Measurements from ENCODE around the gene TMEM101. TPM values are rescaled to one million over a fixed set of nuclear protein-coding genes. Genes with fewer than 3 reads are reported as not detected.

Gene TMEM101
- total RNA-seq, 1 experiment from 2014 or later = 18.6 TPM

GRCh38 chr17:44045486-44045885 lies 30.7 kb upstream of the TMEM101 start:
- Mint-ChIP-seq H3K27ac (no peak overlapping the region; a peak in 1 of 7 replicates), H3K9me3 (no peaks in the 10 kb centered on the region), H3K36me3 (ENCODE audit: insufficient read depth in 1 of 3, low read depth in 3 of 3) (peaks cover 19 to 52% (median 46%) of the 10 kb centered on the region in 3 experiments), H3K4me1 (peaks cover 10 to 19% of the 10 kb centered on the region in 2 experiments), H3K27me3 (ENCODE audit: low read depth) (no peaks in the 10 kb centered on the region), H3K4me3 (no peak overlapping the region)
- Histone ChIP-seq H3T11ph (ENCODE audit: low read length) (no peak overlapping the region), H3K23me2 (ENCODE audit: insufficient read length, low read depth, low read length, poor library complexity, severe bottlenecking) (no peaks in the 10 kb centered on the region), H4K91ac (ENCODE audit: insufficient read length, low read depth, low read length) (no peak overlapping the region), H2BK12ac (ENCODE audit: insufficient read length, low read depth, low read length) (no peak overlapping the region), H3K14ac (ENCODE audit: insufficient read depth, low read length) (no peak overlapping the region), H3K9ac (ENCODE audit: extremely low read depth, insufficient read length, low read length) (no peak overlapping the region), H3K4me1 (ENCODE audit: insufficient read depth, low read length) (no peaks in the 10 kb centered on the region), H2BK120ac (ENCODE audit: low read depth, low read length, poor library complexity, severe bottlenecking) (no peak overlapping the region), H2AK5ac (ENCODE audit: insufficient read length, low read length) (no peak overlapping the region), H3K56ac (ENCODE audit: insufficient read length, low read depth, low read length) (no peak overlapping the region), H3K4ac (ENCODE audit: low read depth, low read length) (no peak overlapping the region), H4K8ac (replicated peaks; ENCODE audit: insufficient read length, low read depth, low read length) (no peak overlapping the region), H2AFZ (ENCODE audit: low read length) (no peak overlapping the region), H3K4me2 (ENCODE audit: insufficient read depth, insufficient read length, low read length) (no peak overlapping the region), H2BK5ac (ENCODE audit: insufficient read length, low read length) (no peak overlapping the region), H4K5ac (ENCODE audit: insufficient read length, low read depth, low read length) (no peak overlapping the region), H2BK20ac (ENCODE audit: low read depth, low read length, poor library complexity, severe bottlenecking) (no peak overlapping the region), H3K9me3 (ENCODE audit: control insufficient read depth, low read depth, low read length) (no peaks in the 10 kb centered on the region), H3K79me2 (ENCODE audit: insufficient read depth, low read length) (peaks cover 19% of the 10 kb centered on the region), H4K20me1 (ENCODE audit: control insufficient read depth, insufficient read depth, insufficient read length) (no peaks in the 10 kb centered on the region), H3K18ac (ENCODE audit: insufficient read length, low read depth, low read length) (no peak overlapping the region), H3K23ac (ENCODE audit: insufficient read length, low read depth, low read length) (no peak overlapping the region), H3K79me1 (ENCODE audit: insufficient read depth, low read depth, low read length, poor library complexity, severe bottlenecking) (peaks cover 17% of the 10 kb centered on the region), H3K27ac (ENCODE audit: insufficient read length, low read depth, low read length) (no peak overlapping the region), H3K27me3 (ENCODE audit: insufficient read depth, low read length) (no peaks in the 10 kb centered on the region), H2BK15ac (ENCODE audit: low read depth, low read length) (no peak overlapping the region)
- TF ChIP-seq CTCF (conservative IDR thresholded peaks at IDR 0.05) = no peak
- DNase-seq = no peak
- no CpG with 5 or more reads among the region's 4 CpGs for WGBS (ENCODE audit: extremely low coverage, insufficient read length, low lambda C conversion rate)
